ENCODE measurements around the gene FNIP1. TPM values are rescaled to one million over a fixed set of nuclear protein-coding genes. Genes with fewer than 3 reads are reported as not detected.

FNIP1 gene
- polyA plus RNA-seq, 1 of the 3 experiments (the other 2 are of a cell fraction), result 2.4 TPM

GRCh38 chr5:131769961-131770360 lies 26.9 kb downstream of the FNIP1 start:
- Histone ChIP-seq H3K79me2 (ENCODE audit: insufficient read depth) (peaks cover 100% of the 10 kb centered on the region), H3K9me3 (no peaks in the 10 kb centered on the region), H3K36me3 (replicated peaks in 1 of 2; ENCODE audit: control insufficient read depth in 1 of 2, insufficient read depth in 2 of 2, low read length in 1 of 2) (peaks cover 0 to 7% of the 10 kb centered on the region in 2 experiments), H3K4me2 (no peak overlapping the region), H2AFZ (ENCODE audit: low read depth) (no peak overlapping the region), H3K9me2 (no peaks in the 10 kb centered on the region), H3K4me3 (ENCODE audit: low read depth in 2 of 2, low read length in 1 of 2) (no peak overlapping the region), H3K27ac (ENCODE audit: low read depth in 2 of 2, low read length in 1 of 2) (no peak overlapping the region), H3K27me3 (ENCODE audit: insufficient read depth) (no peaks in the 10 kb centered on the region), H3K9ac (no peak overlapping the region), H4K20me1 (ENCODE audit: insufficient read depth) (peaks cover 71% of the 10 kb centered on the region), H3F3A (replicated peaks; ENCODE audit: insufficient read depth) (peaks cover 3% of the 10 kb centered on the region), H3K4me1 (ENCODE audit: control insufficient read depth in 1 of 2, insufficient read depth in 2 of 2, low read depth in 1 of 2, low read length in 1 of 2) (peaks cover 0 to 3% of the 10 kb centered on the region in 2 experiments; a peak in 2 of 4 replicates)
- ChIA-PET CTCF (no interaction called here), POLR2A (no interaction called here)
- WGBS (ENCODE audit: low lambda C conversion rate), result 100% methylated on average over 1 of the region's 1 CpG
- TF ChIP-seq MAX (IDR thresholded peaks at IDR 0.05; ENCODE audit: low read depth) (no peak), IRF3 (IDR thresholded peaks at IDR 0.05; ENCODE audit: low read depth, low read length) (no peak), GABPA (IDR thresholded peaks at IDR 0.05; ENCODE audit: low read depth) (no peak), RFX5 (IDR thresholded peaks at IDR 0.05; ENCODE audit: low read length) (no peak), SMC3 (IDR thresholded peaks at IDR 0.05; ENCODE audit: low read depth, low read length) (no peak), FOXM1 (IDR thresholded peaks at IDR 0.05; ENCODE audit: low read depth) (no peak)
- DNase-seq, result no peak

- Histone ChIP-seq H3K4me2 (no peak overlapping the region), H3K9me3 (no peaks in the 10 kb centered on the region), H3K27ac (ENCODE audit: low read depth in 2 of 2, low read length in 1 of 2) (no peak overlapping the region), H2AFZ (ENCODE audit: low read depth) (no peak overlapping the region), H3K27me3 (ENCODE audit: insufficient read depth) (no peaks in the 10 kb centered on the region), H3K36me3 (replicated peaks in 1 of 2; ENCODE audit: control insufficient read depth in 1 of 2, insufficient read depth in 2 of 2, low read length in 1 of 2) (peaks cover 0 to 4% of the 10 kb centered on the region in 2 experiments), H4K20me1 (ENCODE audit: insufficient read depth) (peaks cover 67% of the 10 kb centered on the region), H3F3A (replicated peaks; ENCODE audit: insufficient read depth) (peaks cover 3% of the 10 kb centered on the region), H3K9me2 (no peaks in the 10 kb centered on the region), H3K9ac (no peak overlapping the region), H3K4me1 (ENCODE audit: control insufficient read depth in 1 of 2, insufficient read depth in 2 of 2, low read depth in 1 of 2, low read length in 1 of 2) (peaks cover 0 to 3% of the 10 kb centered on the region in 2 experiments; a peak in 1 of 4 replicates), H3K79me2 (ENCODE audit: insufficient read depth) (peaks cover 100% of the 10 kb centered on the region), H3K4me3 (ENCODE audit: low read depth in 2 of 2, low read length in 1 of 2) (no peak overlapping the region)
- no peak for DNase-seq
- TF ChIP-seq FOXM1 (IDR thresholded peaks at IDR 0.05; ENCODE audit: low read depth) (no peak), PBX3 (IDR thresholded peaks at IDR 0.05) (peak; percentile 42; the same call in 1 of the 2 replicates)
- ChIA-PET CTCF (no interaction called here), POLR2A (no interaction called here)
- WGBS (ENCODE audit: low lambda C conversion rate), result 100% methylated on average over 1 of the region's 1 CpG
These were observed 27.5 kb downstream of the FNIP1 start for GRCh38 chr5:131769336-131769735.

- peaks cover 52% of the 10 kb centered on the region for H4K20me1 ChIP-seq (ENCODE audit: insufficient read depth)
- no peak overlapping the region for H3K4me2 ChIP-seq
- H3K9me2 ChIP-seq, result no peaks in the 10 kb centered on the region
- H3K4me1 ChIP-seq (ENCODE audit: control insufficient read depth in 1 of 2, insufficient read depth in 2 of 2, low read depth in 1 of 2, low read length in 1 of 2), result no peaks in the 10 kb centered on the region
- DNase-seq, result no peak
- H3K27ac ChIP-seq (ENCODE audit: low read depth in 2 of 2, low read length in 1 of 2), result no peak overlapping the region
- peaks cover 0 to 4% of the 10 kb centered on the region in 2 experiments for H3K36me3 ChIP-seq (replicated peaks in 1 of 2; ENCODE audit: control insufficient read depth in 1 of 2, insufficient read depth in 2 of 2, low read length in 1 of 2)
- ChIA-PET CTCF (interaction anchor here (0.7 kb wide), 1 partner anchor 219 kb away, joined by 3 read pairs; no protein-coding TSS in a partner anchor), POLR2A (no interaction called here)
- H3K9me3 ChIP-seq, result no peaks in the 10 kb centered on the region
- H3K27me3 ChIP-seq (ENCODE audit: insufficient read depth), result no peaks in the 10 kb centered on the region
- H3K9ac ChIP-seq, result no peak overlapping the region
- H3F3A ChIP-seq (replicated peaks; ENCODE audit: insufficient read depth), result peaks cover 3% of the 10 kb centered on the region
- no peak overlapping the region for H3K4me3 ChIP-seq (ENCODE audit: low read depth in 2 of 2, low read length in 1 of 2)
- no peak overlapping the region for H2AFZ ChIP-seq (ENCODE audit: low read depth)
- H3K79me2 ChIP-seq (ENCODE audit: insufficient read depth), result peaks cover 100% of the 10 kb centered on the region
- TF ChIP-seq USF2 (IDR thresholded peaks at IDR 0.05; ENCODE audit: borderline replicate concordance, low read depth, low read length) (no peak), REST (IDR thresholded peaks at IDR 0.05; ENCODE audit: low read depth, low read length) (no peak), FOSL2 (IDR thresholded peaks at IDR 0.05; ENCODE audit: borderline replicate concordance, low read depth) (no peak), IRF3 (IDR thresholded peaks at IDR 0.05; ENCODE audit: low read depth, low read length) (no peak), USF1 (IDR thresholded peaks at IDR 0.05; ENCODE audit: borderline replicate concordance, low read depth) (no peak), RXRA (IDR thresholded peaks at IDR 0.05; ENCODE audit: borderline replicate concordance, low read depth) (no peak)
These were observed 28.9 kb downstream of the FNIP1 start for GRCh38 chr5:131767891-131768290.
